ELF-1 (cell line): Measurements from ENCODE around the gene JARID2.
"Not testable (repeated sequence)": the region's sequence is repeated elsewhere in the genome, so short reads cannot be mapped to it uniquely, and the experiment has no call there.

ENCODE experiments used
- DNase-seq: peaks from one replicate; pipeline ENCODE4 v3.0.0-alpha.2; 2016; ENCODE audit warnings: low read depth, low spot score

The JARID2 gene

DNA sequence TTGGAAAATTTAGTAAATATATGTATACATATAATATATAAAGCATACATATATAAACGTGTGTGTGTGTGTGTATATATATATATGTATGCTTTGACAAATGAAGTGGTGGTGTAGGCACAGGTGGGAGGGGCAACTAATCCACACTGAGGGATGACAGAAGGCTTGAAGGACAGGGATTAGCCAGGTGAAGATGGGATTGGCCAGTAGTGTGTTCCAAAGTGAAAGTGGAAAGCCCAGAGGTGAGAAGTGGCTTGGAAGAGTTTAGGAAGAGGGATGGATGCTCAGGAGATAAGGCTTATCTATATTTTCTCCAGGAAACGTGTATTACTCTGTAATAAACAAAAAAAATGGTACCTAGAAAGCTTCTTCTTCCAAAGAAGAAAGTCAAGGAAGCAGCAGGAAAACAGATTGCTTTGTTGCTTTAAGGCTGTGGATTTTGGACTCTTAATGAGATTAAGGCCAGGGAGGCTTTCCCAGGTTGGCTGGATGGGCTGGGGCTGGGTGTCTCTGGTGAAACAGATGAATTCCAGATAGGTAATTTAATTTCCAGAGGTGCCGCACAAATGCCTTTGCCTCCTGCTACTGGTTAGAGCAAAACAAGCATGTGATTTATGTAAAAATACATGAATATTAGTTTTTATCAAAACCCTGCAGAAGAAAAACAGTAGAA, 63.9 kb downstream of the JARID2 start:
- DNase-seq: no peak

- no peak for DNase-seq
Observed at GRCh38 chr6:15310680-15311079, 64.8 kb downstream of the JARID2 start.

DNA sequence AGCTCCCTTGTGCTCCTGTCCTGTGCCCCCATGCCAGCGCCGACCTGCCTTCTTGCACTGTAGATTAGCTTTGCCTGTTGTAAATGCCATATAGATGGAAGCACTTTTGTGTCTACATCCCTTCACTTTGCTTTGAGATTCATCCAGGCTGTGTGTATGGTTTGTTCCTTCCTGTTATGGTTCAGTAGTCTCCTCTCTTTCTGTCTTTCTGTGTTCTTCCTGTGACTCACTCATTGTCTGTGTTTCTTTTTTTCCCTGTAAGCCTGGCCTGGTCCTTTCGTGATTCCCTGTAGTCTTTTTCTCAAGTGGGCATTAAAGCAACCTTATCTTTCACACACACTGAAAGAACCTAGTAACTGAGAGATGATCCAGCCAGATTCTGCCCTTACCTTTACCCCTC, 66.6 kb downstream of the JARID2 start:
- DNase-seq: no peak

- no peak for DNase-seq
Observed at GRCh38 chr6:15313367-15313766, 67.5 kb downstream of the JARID2 start.

DNA sequence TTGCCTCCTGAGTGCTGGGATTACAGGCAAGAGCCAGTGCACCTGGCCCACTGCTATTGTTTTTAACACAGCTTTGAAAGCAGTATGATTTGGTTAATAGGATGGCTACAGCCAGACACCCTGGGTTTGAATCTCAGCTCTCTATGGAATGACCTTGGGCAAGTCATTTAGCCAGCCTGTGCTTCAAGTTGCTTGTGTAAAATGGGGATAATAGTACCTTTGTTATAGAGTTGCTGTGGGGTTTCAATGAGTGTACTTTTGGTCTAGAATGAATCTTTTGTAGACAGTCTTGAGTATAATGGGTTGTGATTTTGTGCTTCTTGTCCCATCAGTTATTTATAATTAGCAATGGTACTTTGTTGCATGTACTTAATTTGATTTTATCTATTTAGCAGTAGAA, 70.9 kb downstream of the JARID2 start:
- DNase-seq: no peak

DNA sequence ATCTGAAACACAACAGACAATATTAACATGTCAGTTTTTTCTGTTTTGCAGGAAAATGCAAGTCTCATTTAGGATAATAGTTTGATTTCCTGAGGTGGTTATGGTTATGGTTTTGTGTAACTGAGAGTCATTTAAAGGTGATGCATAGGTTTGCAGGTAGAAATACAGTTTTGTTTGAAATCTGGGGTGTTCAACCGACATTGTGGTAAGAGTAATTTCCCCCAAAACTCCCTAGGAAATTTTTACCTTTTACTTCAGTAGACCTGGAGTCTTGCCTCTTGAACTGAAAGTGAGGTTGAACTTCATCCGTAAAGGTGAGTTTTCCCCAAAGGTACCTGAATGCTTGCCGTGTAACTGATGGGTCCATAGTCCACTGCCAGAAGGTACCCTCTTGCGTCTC, 71.4 kb downstream of the JARID2 start:
- no peak for DNase-seq

GRCh38 chr6:15317934-15318902, 72.3 kb downstream of the JARID2 start:
- DNase-seq: no peak

- no peak for DNase-seq
Observed at GRCh38 chr6:15319677-15320076, 73.8 kb downstream of the JARID2 start.

- no peak for DNase-seq
Observed at GRCh38 chr6:15320693-15321092, 74.8 kb downstream of the JARID2 start.

DNA sequence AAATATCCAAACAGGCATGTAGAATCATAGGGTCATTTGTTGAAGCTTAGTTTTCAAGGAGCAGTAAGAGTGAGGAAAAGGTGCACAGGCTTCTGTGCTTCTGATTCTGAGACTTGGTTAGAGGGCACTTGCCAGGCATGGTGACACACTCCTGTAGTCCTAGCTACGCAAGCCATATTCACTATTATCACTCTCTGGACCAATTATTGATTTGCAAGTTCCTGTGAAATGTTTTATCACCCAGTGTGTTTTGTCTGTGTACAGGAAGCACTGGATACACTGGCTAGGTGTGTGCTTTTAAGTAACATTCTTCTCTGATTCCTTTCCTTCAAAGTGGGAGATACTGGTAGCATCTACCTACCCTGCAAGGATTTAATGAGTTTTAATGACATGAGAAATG, 76.3 kb downstream of the JARID2 start:
- DNase-seq: no peak

GRCh38 chr6:15322781-15323536, 77.1 kb downstream of the JARID2 start:
- DNase-seq: no peak

DNA sequence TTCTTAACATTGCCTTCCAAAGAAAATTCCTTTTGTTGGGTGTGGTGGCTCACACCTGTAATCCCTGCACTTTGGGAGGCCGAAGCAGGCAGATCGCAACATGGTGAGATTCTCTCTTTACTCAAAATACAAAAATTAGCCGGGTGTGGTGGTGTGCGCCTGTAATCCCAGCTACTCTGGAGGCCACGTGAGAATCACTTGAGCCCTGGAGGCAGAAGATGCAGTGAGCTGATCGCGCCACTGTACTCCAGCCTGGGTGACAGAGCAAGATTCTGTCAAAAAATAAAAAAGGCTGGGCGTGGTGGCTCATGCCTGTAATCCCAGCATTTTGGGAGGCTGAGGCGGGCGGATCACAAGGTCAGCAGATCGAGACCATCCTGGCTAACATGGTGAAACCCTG, 77.7 kb downstream of the JARID2 start:
- not testable (repeated sequence) for DNase-seq

GRCh38 chr6:15324427-15324985, 78.6 kb downstream of the JARID2 start:
- DNase-seq: no peak

DNA sequence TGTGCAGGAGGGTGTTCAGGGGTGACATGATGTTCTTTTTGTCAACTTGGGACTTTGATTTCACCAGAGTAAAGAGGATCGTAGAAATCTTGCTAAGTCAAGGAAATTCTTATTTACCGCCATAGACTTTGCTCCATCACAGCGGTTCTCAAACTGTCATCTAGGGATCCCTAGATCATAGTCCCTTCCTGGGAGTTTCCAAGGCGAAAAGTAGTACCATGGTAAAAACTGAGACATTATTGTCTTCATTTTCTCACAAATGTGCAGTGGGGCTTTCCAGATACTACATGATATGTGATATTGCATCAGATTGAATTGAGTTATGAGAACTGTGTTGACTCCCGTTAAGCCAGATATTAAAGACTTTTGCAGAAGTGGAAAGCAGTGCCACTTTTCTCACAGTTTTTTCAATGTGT, 79.7 kb downstream of the JARID2 start:
- DNase-seq: no peak

- no peak for DNase-seq
Observed at GRCh38 chr6:15326067-15326614, 80.3 kb downstream of the JARID2 start.

GRCh38 chr6:15327271-15327670, 81.4 kb downstream of the JARID2 start:
- no peak for DNase-seq

DNA sequence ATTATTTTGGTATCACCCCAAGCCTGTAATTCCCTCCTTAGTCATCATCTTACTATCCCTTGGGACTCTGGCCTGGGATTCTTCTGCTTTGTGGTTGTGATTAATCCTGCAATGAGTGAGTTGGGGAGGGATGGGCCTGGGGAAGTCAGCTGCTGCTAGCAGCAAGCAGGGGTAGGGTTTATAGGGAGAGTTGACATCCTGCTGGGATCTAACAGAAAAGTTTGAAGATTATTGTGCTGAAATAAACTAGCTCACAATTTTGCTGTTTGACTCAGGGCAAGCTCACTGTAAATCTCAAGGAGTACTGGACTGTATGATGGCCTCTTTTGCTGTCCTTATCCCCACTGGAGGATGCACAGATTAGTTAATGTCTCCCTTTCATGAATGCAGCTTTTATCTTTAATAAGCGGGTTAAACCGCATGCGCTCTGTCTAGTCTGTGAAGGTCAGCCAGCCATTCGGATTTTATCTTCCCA, 83.4 kb downstream of the JARID2 start:
- no peak for DNase-seq

DNA sequence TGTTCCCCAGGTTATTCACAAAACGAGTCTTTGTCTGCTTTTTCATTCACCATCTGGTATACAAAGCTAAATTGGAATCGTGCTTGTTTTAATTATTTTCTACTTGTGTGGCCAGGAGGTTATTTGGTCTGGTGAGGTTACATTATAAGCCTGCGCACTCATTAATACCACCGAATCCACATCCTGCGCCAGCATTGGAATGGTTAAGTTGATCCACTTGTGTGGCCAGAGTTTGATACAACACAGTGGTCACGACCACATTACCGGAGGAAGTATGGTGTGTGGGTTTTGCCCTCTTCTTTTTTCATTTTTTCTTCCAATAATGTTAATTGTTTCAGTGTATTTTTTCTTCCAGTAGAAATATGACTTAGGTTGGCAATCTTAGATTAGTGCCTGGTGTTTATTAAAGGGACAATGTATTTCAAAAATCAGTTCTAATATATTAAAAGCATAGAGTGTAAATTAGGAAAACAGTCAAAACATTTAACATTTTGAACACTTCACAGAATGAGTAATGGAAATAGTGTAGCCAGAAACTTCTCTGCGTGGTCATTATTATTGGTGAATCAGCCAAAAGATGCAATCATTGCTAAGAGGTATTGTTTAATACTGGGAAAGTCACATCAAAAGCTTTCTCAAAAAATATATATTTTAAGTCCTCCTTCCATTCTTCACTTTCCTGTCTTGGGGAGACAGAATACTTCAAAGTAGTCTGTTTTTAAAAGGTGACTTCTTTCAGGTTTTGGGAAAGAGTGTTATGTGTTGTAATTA, 84.5 kb downstream of the JARID2 start:
- no peak for DNase-seq

DNA sequence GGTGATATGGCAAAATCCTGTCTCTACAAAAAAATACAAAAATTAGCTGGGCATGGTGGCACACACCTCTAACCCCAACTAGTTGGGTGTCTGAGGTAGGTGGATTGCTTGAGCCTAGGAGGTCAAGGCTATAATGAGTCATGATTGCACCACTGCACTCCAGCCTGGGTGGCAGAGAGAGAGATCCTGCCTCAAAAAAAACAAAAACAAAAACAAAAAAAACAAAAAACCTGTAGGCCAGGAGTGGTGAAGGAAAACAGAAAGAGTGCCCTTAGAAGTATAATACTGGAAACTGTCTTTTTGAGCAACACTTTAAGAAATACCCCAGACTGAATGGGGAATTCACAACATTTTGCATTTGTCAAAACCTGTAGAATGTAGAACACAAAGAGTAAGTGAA, 85.3 kb downstream of the JARID2 start:
- DNase-seq: no peak

DNA sequence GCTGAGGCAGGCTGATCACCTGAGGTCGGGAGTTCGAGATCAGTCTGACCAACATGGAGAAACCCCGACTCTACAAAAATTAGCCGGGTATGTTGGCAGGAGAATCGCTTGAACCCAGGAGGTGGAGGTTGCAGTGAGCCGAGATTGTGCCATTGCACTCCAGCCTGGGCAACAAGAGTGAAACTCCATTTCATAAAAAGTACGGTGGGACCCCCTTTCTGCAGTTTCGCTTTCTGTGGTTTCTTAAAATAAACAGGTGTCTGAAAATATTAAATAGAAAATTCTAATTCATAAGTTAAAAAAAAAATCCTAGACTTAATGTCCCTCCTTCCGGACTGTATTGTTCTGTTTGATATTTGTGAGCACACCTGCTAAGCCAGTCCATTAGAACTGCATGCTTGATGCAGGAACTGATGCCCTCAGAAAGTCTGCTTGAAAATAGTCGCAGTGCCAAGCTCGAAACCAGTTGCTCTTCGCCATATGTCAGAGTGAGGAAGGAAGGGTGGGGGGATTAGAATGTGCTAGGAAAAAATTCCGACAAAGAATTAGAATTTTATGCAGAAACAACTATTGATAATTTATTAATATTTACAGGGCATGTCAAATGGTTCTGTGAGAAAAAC, 85.9 kb downstream of the JARID2 start:
- DNase-seq: no peak
